SK-N-SH treated with all-trans-retinoic acid at 6 μM for 48 hours (cell line): ENCODE data around the gene UBA6.

Source experiments
- ATAC-seq: fragments of 200-7000 bp; cut with Tn5 transposase; 3 replicates; pipeline ENCODE4 v1.9.1; 2020; ENCODE audit warnings: mild to moderate bottlenecking, moderate library complexity
- ARNTL ChIP-seq: fragments of 450-650 bp; formaldehyde crosslinking; IDR thresholded peaks from 2 replicates; pipeline ENCODE4 v1.5.0; 2020; ENCODE audit warnings: low read depth, mild to moderate bottlenecking, moderate library complexity, borderline replicate concordance
- BACH2 ChIP-seq: fragments of 250-450 bp; sonication (Bioruptor Pico); IDR thresholded peaks from 2 replicates; pipeline ENCODE4 v1.9.0; 2021; ENCODE audit warnings: mild to moderate bottlenecking, borderline replicate concordance
- CSDC2 ChIP-seq: fragments of 250-450 bp; sonication (Bioruptor Pico); IDR thresholded peaks from 2 replicates; pipeline ENCODE4 v1.5.0; 2020; ENCODE audit warnings: mild to moderate bottlenecking, moderate library complexity
- ESRRG ChIP-seq: fragments of 250-450 bp; sonication (Bioruptor Pico); IDR thresholded peaks from 2 replicates; pipeline ENCODE4 v1.6.1; 2021; ENCODE audit warnings: mild to moderate bottlenecking
- GLIS3 ChIP-seq: fragments of 250-450 bp; sonication (Bioruptor Pico); IDR thresholded peaks from 2 replicates; pipeline ENCODE4 v1.5.0; 2020; ENCODE audit warnings: mild to moderate bottlenecking, moderate library complexity
- ISL1 ChIP-seq: fragments of 250-450 bp; sonication (Bioruptor Pico); IDR thresholded peaks from 2 replicates; pipeline ENCODE4 v2.1.2; 2022; ENCODE audit warnings: mild to moderate bottlenecking, moderate library complexity
- OSR1 ChIP-seq: fragments of 250-450 bp; sonication (Bioruptor Pico); IDR thresholded peaks from 2 replicates; pipeline ENCODE4 v1.8.0; 2022; ENCODE audit warnings: moderate library complexity, mild to moderate bottlenecking, inconsistent platforms
- PPARA ChIP-seq: fragments of 250-450 bp; sonication (Bioruptor Pico); IDR thresholded peaks from 2 replicates; pipeline ENCODE4 v1.5.0; 2020; ENCODE audit warnings: mild to moderate bottlenecking, borderline replicate concordance
- SNAI2 ChIP-seq: fragments of 250-450 bp; sonication (Bioruptor Pico); IDR thresholded peaks from 2 replicates; pipeline ENCODE4 v1.5.0; 2020; ENCODE audit warnings: mild to moderate bottlenecking, moderate library complexity
- TCF4 ChIP-seq: fragments of 250-450 bp; sonication (Bioruptor Pico); IDR thresholded peaks from 2 replicates; pipeline ENCODE4 v1.8.0; 2021; ENCODE audit warnings: mild to moderate bottlenecking, moderate library complexity, borderline replicate concordance
- TOX ChIP-seq: fragments of 250-450 bp; sonication (Bioruptor Pico); IDR thresholded peaks from 2 replicates; pipeline ENCODE4 v1.8.0; 2021; ENCODE audit warnings: mild to moderate bottlenecking, moderate library complexity, borderline replicate concordance
- ZC3H10 ChIP-seq: fragments of 250-450 bp; sonication (Bioruptor Pico); IDR thresholded peaks from 2 replicates; pipeline ENCODE4 v1.5.1; 2021; ENCODE audit warnings: mild to moderate bottlenecking, moderate library complexity
- ZFP30 ChIP-seq: fragments of 450-650 bp; formaldehyde crosslinking; IDR thresholded peaks from 2 replicates; pipeline ENCODE4 v1.5.0; 2022; ENCODE audit warnings: mild to moderate bottlenecking, moderate library complexity
- ZNF565 ChIP-seq: fragments of 450-650 bp; formaldehyde crosslinking; conservative IDR thresholded peaks from 2 replicates; pipeline ENCODE4 v1.5.0; 2020; ENCODE audit warnings: low read depth, mild to moderate bottlenecking, moderate library complexity
- ZNF70 ChIP-seq: fragments of 450-650 bp; formaldehyde crosslinking; IDR thresholded peaks from 2 replicates; pipeline ENCODE4 v1.5.0; 2020; ENCODE audit warnings: mild to moderate bottlenecking, moderate library complexity
- ZNF8 ChIP-seq: fragments of 450-650 bp; formaldehyde crosslinking; IDR thresholded peaks from 2 replicates; pipeline ENCODE4 v1.5.0; 2020; ENCODE audit warnings: mild to moderate bottlenecking, moderate library complexity
- TF ChIP-seq, protein P1 (sequence below): fragments of 250-450 bp; sonication (Bioruptor Pico); IDR thresholded peaks from 2 replicates; pipeline ENCODE4 v1.8.0; 2020; ENCODE audit warnings: mild to moderate bottlenecking, moderate library complexity, borderline replicate concordance
- TF ChIP-seq, protein P2 (sequence below): fragments of 250-450 bp; sonication (Bioruptor Pico); IDR thresholded peaks from 2 replicates; pipeline ENCODE4 v1.8.0; 2021; ENCODE audit warnings: low read depth, mild to moderate bottlenecking, moderate library complexity, borderline replicate concordance
- TF ChIP-seq, protein P3 (sequence below): fragments of 250-450 bp; sonication (Bioruptor Pico); IDR thresholded peaks from 2 replicates; pipeline ENCODE4 v1.5.0; 2020; ENCODE audit warnings: mild to moderate bottlenecking, moderate library complexity
- TF ChIP-seq, protein P4 (sequence below): fragments of 250-450 bp; sonication (Bioruptor Pico); IDR thresholded peaks from 2 replicates; pipeline ENCODE4 v1.5.1; 2021; ENCODE audit warnings: mild to moderate bottlenecking, moderate library complexity
- TF ChIP-seq, protein P5 (sequence below): fragments of 250-450 bp; sonication (Bioruptor Pico); IDR thresholded peaks from 2 replicates; pipeline ENCODE4 v1.5.1; 2020; ENCODE audit warnings: low read depth, mild to moderate bottlenecking, moderate library complexity

UBA6 gene

DNA sequence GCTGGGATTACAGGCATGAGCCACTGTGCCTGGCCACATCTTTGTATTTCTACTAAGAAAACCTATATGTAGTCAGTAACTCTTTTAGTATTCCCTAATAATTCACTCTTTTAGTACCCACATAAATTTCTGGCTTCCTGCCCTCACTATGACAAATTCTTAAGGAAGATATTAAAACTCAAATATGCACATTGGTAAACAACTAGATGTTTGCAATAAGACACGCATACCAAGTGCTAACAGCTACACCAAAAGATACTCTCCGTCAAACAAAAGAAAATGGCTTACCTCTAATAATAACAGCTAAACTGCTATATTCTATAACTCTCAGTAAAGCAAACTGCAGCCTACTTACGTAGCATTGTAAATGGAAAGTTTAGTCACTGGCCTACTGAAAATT is 6.3 kb downstream of the UBA6 start:
- ATAC-seq: no peak
- TF ChIP-seq TCF4 (CRISPR knock-in tag) (no peak), ZNF565 (CRISPR knock-in tag) (no peak), CSDC2 (CRISPR knock-in tag) (no peak), OSR1 (CRISPR knock-in tag) (no peak), SNAI2 (CRISPR knock-in tag) (no peak), BACH2 (CRISPR knock-in tag) (no peak), PPARA (no peak), GLIS3 (CRISPR knock-in tag) (no peak), ZNF8 (no peak), ZNF70 (no peak), ESRRG (CRISPR knock-in tag) (no peak), TOX (CRISPR knock-in tag) (no peak), ARNTL (CRISPR knock-in tag) (no peak)
- TF ChIP-seq, protein P1, sequence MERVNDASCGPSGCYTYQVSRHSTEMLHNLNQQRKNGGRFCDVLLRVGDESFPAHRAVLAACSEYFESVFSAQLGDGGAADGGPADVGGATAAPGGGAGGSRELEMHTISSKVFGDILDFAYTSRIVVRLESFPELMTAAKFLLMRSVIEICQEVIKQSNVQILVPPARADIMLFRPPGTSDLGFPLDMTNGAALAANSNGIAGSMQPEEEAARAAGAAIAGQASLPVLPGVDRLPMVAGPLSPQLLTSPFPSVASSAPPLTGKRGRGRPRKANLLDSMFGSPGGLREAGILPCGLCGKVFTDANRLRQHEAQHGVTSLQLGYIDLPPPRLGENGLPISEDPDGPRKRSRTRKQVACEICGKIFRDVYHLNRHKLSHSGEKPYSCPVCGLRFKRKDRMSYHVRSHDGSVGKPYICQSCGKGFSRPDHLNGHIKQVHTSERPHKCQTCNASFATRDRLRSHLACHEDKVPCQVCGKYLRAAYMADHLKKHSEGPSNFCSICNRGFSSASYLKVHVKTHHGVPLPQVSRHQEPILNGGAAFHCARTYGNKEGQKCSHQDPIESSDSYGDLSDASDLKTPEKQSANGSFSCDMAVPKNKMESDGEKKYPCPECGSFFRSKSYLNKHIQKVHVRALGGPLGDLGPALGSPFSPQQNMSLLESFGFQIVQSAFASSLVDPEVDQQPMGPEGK (CRISPR knock-in tag): no peak
- TF ChIP-seq, protein P2, sequence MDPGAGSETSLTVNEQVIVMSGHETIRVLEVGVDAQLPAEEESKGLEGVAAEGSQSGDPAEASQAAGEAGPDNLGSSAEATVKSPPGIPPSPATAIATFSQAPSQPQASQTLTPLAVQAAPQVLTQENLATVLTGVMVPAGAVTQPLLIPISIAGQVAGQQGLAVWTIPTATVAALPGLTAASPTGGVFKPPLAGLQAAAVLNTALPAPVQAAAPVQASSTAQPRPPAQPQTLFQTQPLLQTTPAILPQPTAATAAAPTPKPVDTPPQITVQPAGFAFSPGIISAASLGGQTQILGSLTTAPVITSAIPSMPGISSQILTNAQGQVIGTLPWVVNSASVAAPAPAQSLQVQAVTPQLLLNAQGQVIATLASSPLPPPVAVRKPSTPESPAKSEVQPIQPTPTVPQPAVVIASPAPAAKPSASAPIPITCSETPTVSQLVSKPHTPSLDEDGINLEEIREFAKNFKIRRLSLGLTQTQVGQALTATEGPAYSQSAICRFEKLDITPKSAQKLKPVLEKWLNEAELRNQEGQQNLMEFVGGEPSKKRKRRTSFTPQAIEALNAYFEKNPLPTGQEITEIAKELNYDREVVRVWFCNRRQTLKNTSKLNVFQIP (CRISPR knock-in tag): no peak
- TF ChIP-seq, all 23 proteins: peak for 0

DNA sequence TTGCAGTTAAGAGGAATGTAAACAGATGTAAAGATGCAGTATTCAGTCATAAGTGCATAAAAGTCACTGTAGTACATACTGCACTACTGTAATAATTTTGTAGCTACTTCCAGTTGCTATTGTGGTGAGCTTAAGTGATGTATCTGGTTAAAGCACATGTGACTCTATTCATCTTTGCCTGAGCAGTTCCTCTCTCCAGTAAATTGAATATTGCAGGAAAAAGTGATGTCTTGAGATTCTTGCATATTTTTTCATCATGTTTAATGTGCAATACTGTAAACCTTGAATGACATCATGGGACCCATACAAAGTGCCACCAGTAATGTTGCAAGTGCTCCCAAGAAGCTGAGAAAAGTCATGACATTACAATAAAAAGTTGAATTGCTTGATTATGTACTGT is 9.6 kb downstream of the UBA6 start:
- ATAC-seq: no peak
- TF ChIP-seq ZNF8: no peak
- no peak for TF ChIP-seq ZNF565 (CRISPR knock-in tag)
- no peak for TF ChIP-seq GLIS3 (CRISPR knock-in tag)
- TF ChIP-seq, protein P3, sequence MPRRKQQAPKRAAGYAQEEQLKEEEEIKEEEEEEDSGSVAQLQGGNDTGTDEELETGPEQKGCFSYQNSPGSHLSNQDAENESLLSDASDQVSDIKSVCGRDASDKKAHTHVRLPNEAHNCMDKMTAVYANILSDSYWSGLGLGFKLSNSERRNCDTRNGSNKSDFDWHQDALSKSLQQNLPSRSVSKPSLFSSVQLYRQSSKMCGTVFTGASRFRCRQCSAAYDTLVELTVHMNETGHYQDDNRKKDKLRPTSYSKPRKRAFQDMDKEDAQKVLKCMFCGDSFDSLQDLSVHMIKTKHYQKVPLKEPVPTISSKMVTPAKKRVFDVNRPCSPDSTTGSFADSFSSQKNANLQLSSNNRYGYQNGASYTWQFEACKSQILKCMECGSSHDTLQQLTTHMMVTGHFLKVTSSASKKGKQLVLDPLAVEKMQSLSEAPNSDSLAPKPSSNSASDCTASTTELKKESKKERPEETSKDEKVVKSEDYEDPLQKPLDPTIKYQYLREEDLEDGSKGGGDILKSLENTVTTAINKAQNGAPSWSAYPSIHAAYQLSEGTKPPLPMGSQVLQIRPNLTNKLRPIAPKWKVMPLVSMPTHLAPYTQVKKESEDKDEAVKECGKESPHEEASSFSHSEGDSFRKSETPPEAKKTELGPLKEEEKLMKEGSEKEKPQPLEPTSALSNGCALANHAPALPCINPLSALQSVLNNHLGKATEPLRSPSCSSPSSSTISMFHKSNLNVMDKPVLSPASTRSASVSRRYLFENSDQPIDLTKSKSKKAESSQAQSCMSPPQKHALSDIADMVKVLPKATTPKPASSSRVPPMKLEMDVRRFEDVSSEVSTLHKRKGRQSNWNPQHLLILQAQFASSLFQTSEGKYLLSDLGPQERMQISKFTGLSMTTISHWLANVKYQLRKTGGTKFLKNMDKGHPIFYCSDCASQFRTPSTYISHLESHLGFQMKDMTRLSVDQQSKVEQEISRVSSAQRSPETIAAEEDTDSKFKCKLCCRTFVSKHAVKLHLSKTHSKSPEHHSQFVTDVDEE: no peak

DNA sequence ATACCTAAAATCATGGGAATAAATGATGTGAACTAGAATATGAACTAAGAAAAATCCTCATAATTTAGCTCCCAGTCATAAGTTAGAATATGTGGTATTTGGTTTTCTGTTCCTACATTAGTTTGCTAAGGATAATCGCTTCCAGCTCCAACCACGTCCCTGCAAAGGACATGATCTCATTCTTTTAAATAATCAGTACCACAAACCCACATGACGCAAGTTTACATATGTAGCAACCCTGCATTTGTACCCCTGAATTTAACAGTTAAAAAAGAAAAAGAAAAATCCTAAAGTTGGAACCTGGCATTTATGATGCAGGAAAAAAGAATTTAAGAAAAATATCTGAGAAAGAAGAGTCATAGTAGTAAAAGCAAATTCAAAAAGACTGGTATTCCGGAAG is 13.3 kb downstream of the UBA6 start:
- TF ChIP-seq ARNTL (CRISPR knock-in tag) (no peak), CSDC2 (CRISPR knock-in tag) (no peak), PPARA (no peak), ZNF8 (no peak), OSR1 (CRISPR knock-in tag) (no peak), ESRRG (CRISPR knock-in tag) (no peak), GLIS3 (CRISPR knock-in tag) (no peak), ZC3H10 (CRISPR knock-in tag) (no peak), ISL1 (CRISPR knock-in tag) (no peak), SNAI2 (CRISPR knock-in tag) (no peak), ZFP30 (CRISPR knock-in tag) (no peak), ZNF70 (no peak), BACH2 (CRISPR knock-in tag) (no peak), TCF4 (CRISPR knock-in tag) (no peak)
- TF ChIP-seq, protein P1 (CRISPR knock-in tag): no peak
- TF ChIP-seq, protein P4, sequence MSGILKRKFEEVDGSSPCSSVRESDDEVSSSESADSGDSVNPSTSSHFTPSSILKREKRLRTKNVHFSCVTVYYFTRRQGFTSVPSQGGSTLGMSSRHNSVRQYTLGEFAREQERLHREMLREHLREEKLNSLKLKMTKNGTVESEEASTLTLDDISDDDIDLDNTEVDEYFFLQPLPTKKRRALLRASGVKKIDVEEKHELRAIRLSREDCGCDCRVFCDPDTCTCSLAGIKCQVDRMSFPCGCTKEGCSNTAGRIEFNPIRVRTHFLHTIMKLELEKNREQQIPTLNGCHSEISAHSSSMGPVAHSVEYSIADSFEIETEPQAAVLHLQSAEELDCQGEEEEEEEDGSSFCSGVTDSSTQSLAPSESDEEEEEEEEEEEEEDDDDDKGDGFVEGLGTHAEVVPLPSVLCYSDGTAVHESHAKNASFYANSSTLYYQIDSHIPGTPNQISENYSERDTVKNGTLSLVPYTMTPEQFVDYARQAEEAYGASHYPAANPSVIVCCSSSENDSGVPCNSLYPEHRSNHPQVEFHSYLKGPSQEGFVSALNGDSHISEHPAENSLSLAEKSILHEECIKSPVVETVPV (CRISPR knock-in tag): no peak
- TF ChIP-seq, protein P5, sequence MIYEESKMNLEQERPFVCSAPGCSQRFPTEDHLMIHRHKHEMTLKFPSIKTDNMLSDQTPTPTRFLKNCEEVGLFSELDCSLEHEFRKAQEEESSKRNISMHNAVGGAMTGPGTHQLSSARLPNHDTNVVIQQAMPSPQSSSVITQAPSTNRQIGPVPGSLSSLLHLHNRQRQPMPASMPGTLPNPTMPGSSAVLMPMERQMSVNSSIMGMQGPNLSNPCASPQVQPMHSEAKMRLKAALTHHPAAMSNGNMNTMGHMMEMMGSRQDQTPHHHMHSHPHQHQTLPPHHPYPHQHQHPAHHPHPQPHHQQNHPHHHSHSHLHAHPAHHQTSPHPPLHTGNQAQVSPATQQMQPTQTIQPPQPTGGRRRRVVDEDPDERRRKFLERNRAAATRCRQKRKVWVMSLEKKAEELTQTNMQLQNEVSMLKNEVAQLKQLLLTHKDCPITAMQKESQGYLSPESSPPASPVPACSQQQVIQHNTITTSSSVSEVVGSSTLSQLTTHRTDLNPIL (CRISPR knock-in tag): no peak
- TF ChIP-seq, protein P2 (CRISPR knock-in tag): no peak
- ATAC-seq: peak; percentile 69
